Panc1 (cell line): ENCODE measurements around the gene FCER1A. TPM values are rescaled to one million over a fixed set of nuclear protein-coding genes. Genes with fewer than 3 reads are reported as not detected.

Source experiments
- total RNA-seq: library from RNA; stranded (reverse); gene quantifications from one replicate; pipeline ENCODE4 v1.2.1, GENCODE V29; 2021; ENCODE audit not compliant: unreplicated experiment

FCER1A gene
- total RNA-seq, 1 experiment from 2014 or later = not detected

Other genes starting within 250 kb of the FCER1A start
- not detected for gene AIM2, start 225.6 kb upstream of the FCER1A start, total RNA-seq
- gene CADM3, start 130.7 kb upstream of the FCER1A start, total RNA-seq = 0.28 TPM
- gene ACKR1, start 97.5 kb upstream of the FCER1A start, total RNA-seq = not detected
- gene OR10J4, start 129.9 kb downstream of the FCER1A start, total RNA-seq = not detected
- not detected for gene OR10J1, start 137.4 kb downstream of the FCER1A start, total RNA-seq
- gene OR10J5, start 233.7 kb downstream of the FCER1A start, total RNA-seq = not detected